Vagina (tissue), 2 donors: ENCODE results near the gene FLT1. TPM values are rescaled to one million over a fixed set of nuclear protein-coding genes. Genes with fewer than 3 reads are reported as not detected.

Experiments
- DNase-seq, 2 donors: peaks; one replicate each; pipeline ENCODE4 v3.0.0-alpha.2; 2017; ENCODE audit errors: extremely low spot score in 2 of 2
- H3K27ac ChIP-seq: fragments of 200-600 bp; sonication (generic); one replicate; pipeline ENCODE4 v1.5.1; 2019
- H3K27me3 ChIP-seq: fragments of 200-600 bp; sonication (generic); one replicate; pipeline ENCODE4 v1.5.1; 2019
- H3K36me3 ChIP-seq, 2 donors: fragments of 200-600 bp; sonication (generic); one replicate each; pipeline ENCODE4 v1.5.1; 2017 to 2019
- H3K4me1 ChIP-seq: fragments of 200-600 bp; sonication (generic); one replicate; pipeline ENCODE4 v1.5.1; 2019
- H3K4me3 ChIP-seq, 2 donors: fragments of 200-600 bp; sonication (generic); 1 replicate in 1 of 2; 2 replicates in 1 of 2; pipeline ENCODE4 v1.5.1; 2016 to 2019
- H3K9me3 ChIP-seq: fragments of 200-600 bp; sonication (generic); one replicate; pipeline ENCODE4 v1.5.1; 2019
- CTCF ChIP-seq, 3 experiments: fragments of 450-650 bp in 2 of 3; fragments of 200-600 bp in 1 of 3; sonication (generic) in 1 of 3; IDR thresholded peaks; one replicate each; pipeline ENCODE4 v1.5.1; 2017 to 2019; ENCODE audit warnings: antibody characterized with exemption in 3 of 3, mild to moderate bottlenecking in 2 of 3, moderate library complexity in 2 of 3
- POLR2A ChIP-seq, 2 donors: fragments of 450-650 bp; IDR thresholded peaks; one replicate each; pipeline ENCODE4 v1.6.1; 2017; ENCODE audit warnings: antibody characterized with exemption in 2 of 2, mild to moderate bottlenecking in 2 of 2, moderate library complexity in 2 of 2
- POLR2AphosphoS5 ChIP-seq, 2 donors: sonication (generic); formaldehyde crosslinking; IDR thresholded peaks; one replicate each; pipeline ENCODE4 v1.9.0; 2017; ENCODE audit warnings: antibody characterized with exemption in 2 of 2, mild to moderate bottlenecking in 2 of 2, low read depth in 1 of 2; ENCODE audit not compliant: insufficient read depth in 1 of 2
- intact Hi-C: fragments of 100-400 bp; cut with DNase I; formaldehyde crosslinking; loops from one replicate; pipeline ENCODE4 v1.15.1; 2023
- total RNA-seq: library from RNA; depleted of rRNA; stranded (reverse); fragments of >200 nt; gene quantifications from one replicate; pipeline ENCODE4 v1.2.3, GENCODE V29; 2016

Gene FLT1
- total RNA-seq, 1 donor from 2014 or later = 18.9 TPM

- H3K27me3 ChIP-seq = no peaks in the 10 kb centered on the region
- TF ChIP-seq CTCF (IDR thresholded peaks at IDR 0.05) (no peak), POLR2AphosphoS5 (IDR thresholded peaks at IDR 0.05; ENCODE audit: insufficient read depth in 1 of 2, low read depth in 1 of 2) (no peak), POLR2A (IDR thresholded peaks at IDR 0.05) (no peak)
- no peak overlapping the region for H3K4me3 ChIP-seq
- H3K27ac ChIP-seq = no peak overlapping the region
- H3K4me1 ChIP-seq = peaks cover 18% of the 10 kb centered on the region
- H3K36me3 ChIP-seq = no peaks in the 10 kb centered on the region
- H3K9me3 ChIP-seq = no peaks in the 10 kb centered on the region
- no peak for DNase-seq
- intact Hi-C loops = no loop called here
Observed at GRCh38 chr13:28447206-28447605, 47.7 kb downstream of the FLT1 start.

- intact Hi-C loops = no loop called here
Observed at GRCh38 chr13:28442839-28443238, 52.1 kb downstream of the FLT1 start.

GRCh38 chr13:28441529-28441928 is 53.4 kb downstream of the FLT1 start:
- intact Hi-C loops = no loop called here
- no peak overlapping the region for H3K27ac ChIP-seq
- DNase-seq = no peak
- H3K4me3 ChIP-seq = no peak overlapping the region
- no peaks in the 10 kb centered on the region for H3K9me3 ChIP-seq
- TF ChIP-seq POLR2A (IDR thresholded peaks at IDR 0.05) (no peak), CTCF (IDR thresholded peaks at IDR 0.05) (no peak), POLR2AphosphoS5 (IDR thresholded peaks at IDR 0.05; ENCODE audit: insufficient read depth in 1 of 2, low read depth in 1 of 2) (no peak)
- no peaks in the 10 kb centered on the region for H3K4me1 ChIP-seq
- no peaks in the 10 kb centered on the region for H3K27me3 ChIP-seq
- H3K36me3 ChIP-seq = no peaks in the 10 kb centered on the region

More at GRCh38 chr13:28442839-28443238, 52.1 kb downstream of the FLT1 start:
- H3K4me1 ChIP-seq = no peaks in the 10 kb centered on the region
- TF ChIP-seq CTCF (IDR thresholded peaks at IDR 0.05) (no peak), POLR2AphosphoS5 (IDR thresholded peaks at IDR 0.05; ENCODE audit: insufficient read depth in 1 of 2, low read depth in 1 of 2) (no peak), POLR2A (IDR thresholded peaks at IDR 0.05) (no peak)
- no peaks in the 10 kb centered on the region for H3K36me3 ChIP-seq
- H3K4me3 ChIP-seq = no peak overlapping the region
- no peaks in the 10 kb centered on the region for H3K27me3 ChIP-seq
- no peak overlapping the region for H3K27ac ChIP-seq
- H3K9me3 ChIP-seq = no peaks in the 10 kb centered on the region
- DNase-seq = no peak

GRCh38 chr13:28440774-28441504 is 54.0 kb downstream of the FLT1 start:
- H3K36me3 ChIP-seq = no peaks in the 10 kb centered on the region
- no peak overlapping the region for H3K4me3 ChIP-seq
- H3K27ac ChIP-seq = no peak overlapping the region
- DNase-seq = no peak
- H3K9me3 ChIP-seq = no peaks in the 10 kb centered on the region
- H3K4me1 ChIP-seq = no peaks in the 10 kb centered on the region
- TF ChIP-seq CTCF (IDR thresholded peaks at IDR 0.05) (no peak), POLR2A (IDR thresholded peaks at IDR 0.05) (no peak), POLR2AphosphoS5 (IDR thresholded peaks at IDR 0.05; ENCODE audit: insufficient read depth in 1 of 2, low read depth in 1 of 2) (no peak)
- H3K27me3 ChIP-seq = no peaks in the 10 kb centered on the region
- intact Hi-C loops = no loop called here

DNA sequence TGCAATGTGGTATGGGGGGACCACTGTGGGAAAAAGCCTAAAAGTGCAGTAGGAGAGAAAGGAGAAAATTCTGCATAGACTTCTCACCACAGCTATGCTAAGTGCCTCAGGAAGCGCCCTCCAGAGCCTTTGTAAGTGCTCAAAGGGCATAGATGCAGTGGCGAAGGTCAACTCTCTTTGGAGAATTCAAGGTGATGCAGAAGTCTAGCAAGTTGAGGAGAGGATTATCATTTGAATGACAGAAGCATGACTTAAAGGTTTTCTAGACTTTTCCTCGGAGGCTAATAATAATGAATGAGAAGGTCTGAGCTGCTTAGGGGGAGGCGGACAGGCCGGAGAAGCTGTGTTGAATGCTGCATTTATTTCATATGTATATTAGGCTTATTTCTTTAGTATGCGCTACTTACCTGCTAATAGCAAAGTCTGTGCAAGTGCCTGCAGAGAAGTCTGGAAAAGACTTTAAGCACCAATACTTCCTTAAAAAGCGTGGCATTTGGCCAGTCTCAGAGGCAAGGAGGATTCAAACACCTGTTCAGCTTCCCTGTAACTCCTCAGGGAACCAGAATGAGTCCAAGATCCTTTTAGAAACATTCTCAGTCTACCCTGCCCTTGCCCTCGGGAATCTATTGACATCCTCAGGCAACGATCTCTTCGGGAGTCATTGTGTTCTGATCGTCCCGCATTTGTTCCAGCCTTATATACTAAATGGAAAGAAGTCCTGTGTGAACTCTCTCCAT is 56.2 kb downstream of the FLT1 start:
- Histone ChIP-seq H3K36me3 (no peaks in the 10 kb centered on the region), H3K9me3 (no peaks in the 10 kb centered on the region), H3K4me3 (no peak overlapping the region), H3K4me1 (no peaks in the 10 kb centered on the region), H3K27me3 (no peaks in the 10 kb centered on the region), H3K27ac (no peak overlapping the region)
- no peak for DNase-seq
- TF ChIP-seq CTCF (IDR thresholded peaks at IDR 0.05) = no peak
- intact Hi-C loops = no loop called here
